ENCODE measurements around the gene RASL10A.

DNA sequence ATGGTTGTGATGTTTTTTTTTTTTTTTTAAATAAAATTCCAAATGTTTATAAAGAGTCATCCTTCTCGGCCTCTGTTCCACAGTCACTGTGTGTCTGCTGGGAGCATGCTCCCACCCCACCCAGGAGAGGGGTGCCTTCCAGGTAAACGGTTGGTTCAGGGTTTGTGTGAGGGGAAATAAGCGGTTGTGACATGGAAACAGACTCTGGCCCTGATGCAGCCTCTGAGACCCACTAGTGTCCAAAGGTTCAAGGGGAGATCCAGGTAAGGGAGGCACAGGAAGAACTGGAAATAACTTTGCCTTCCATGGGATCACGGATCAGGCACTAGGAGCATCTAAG is 15.1 kb downstream of the RASL10A start:
- TF ChIP-seq, protein P1, sequence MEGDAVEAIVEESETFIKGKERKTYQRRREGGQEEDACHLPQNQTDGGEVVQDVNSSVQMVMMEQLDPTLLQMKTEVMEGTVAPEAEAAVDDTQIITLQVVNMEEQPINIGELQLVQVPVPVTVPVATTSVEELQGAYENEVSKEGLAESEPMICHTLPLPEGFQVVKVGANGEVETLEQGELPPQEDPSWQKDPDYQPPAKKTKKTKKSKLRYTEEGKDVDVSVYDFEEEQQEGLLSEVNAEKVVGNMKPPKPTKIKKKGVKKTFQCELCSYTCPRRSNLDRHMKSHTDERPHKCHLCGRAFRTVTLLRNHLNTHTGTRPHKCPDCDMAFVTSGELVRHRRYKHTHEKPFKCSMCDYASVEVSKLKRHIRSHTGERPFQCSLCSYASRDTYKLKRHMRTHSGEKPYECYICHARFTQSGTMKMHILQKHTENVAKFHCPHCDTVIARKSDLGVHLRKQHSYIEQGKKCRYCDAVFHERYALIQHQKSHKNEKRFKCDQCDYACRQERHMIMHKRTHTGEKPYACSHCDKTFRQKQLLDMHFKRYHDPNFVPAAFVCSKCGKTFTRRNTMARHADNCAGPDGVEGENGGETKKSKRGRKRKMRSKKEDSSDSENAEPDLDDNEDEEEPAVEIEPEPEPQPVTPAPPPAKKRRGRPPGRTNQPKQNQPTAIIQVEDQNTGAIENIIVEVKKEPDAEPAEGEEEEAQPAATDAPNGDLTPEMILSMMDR (IDR thresholded peaks at IDR 0.05 in 4 of 5, conservative IDR thresholded peaks at IDR 0.05 in 1 of 5) = no peak
- TF ChIP-seq POLR2A (IDR thresholded peaks at IDR 0.05) = no peak

Measured in gastrocnemius medialis (tissue), 4 donors.